Transverse colon (tissue), 4 donors: Measurements from ENCODE around the gene PIK3CD. TPM values are rescaled to one million over a fixed set of nuclear protein-coding genes. Genes with fewer than 3 reads are reported as not detected.

Experiments
- DNase-seq: peaks from one replicate; pipeline ENCODE4 v3.0.0-alpha.2; 2019
- H3K27ac ChIP-seq, 4 donors: fragments of 200-600 bp; sonication (generic); 2 replicates each; pipeline ENCODE4 v1.5.1; 2016 to 2018; ENCODE audit warnings: inconsistent platforms in 4 of 4
- H3K27me3 ChIP-seq: fragments of 200-600 bp; sonication (generic); 2 replicates; pipeline ENCODE4 v1.5.1; 2017; ENCODE audit warnings: inconsistent platforms
- H3K36me3 ChIP-seq, 4 donors: fragments of 200-600 bp; sonication (generic); 2 replicates each; pipeline ENCODE4 v1.5.1; 2017 to 2019; ENCODE audit warnings: inconsistent platforms in 4 of 4
- H3K4me1 ChIP-seq, 4 donors: fragments of 200-600 bp; sonication (generic); 2 replicates each; pipeline ENCODE4 v1.5.1; 2017 to 2020; ENCODE audit warnings: inconsistent platforms in 4 of 4
- H3K4me3 ChIP-seq, 4 donors: fragments of 200-600 bp; sonication (generic); 1 replicate in 1 of 4; 2 replicates in 3 of 4; pipeline versions ENCODE4 v1.5.1 to v1.6.1; 2017 to 2019; ENCODE audit warnings: inconsistent platforms in 4 of 4
- H3K9me3 ChIP-seq, 2 donors: fragments of 200-600 bp; sonication (generic); 2 replicates each; pipeline ENCODE4 v1.5.1; 2017 to 2019; ENCODE audit warnings: inconsistent platforms in 2 of 2
- CTCF ChIP-seq, 5 experiments: fragments of 200-600 bp in 3 of 5; fragments of 450-650 bp in 2 of 5; sonication (generic) in 3 of 5; IDR thresholded peaks; 1 replicate in 2 of 5; 2 replicates in 3 of 5; pipeline ENCODE4 v1.5.1; 2016 to 2017; ENCODE audit warnings: antibody characterized with exemption in 5 of 5, inconsistent platforms in 3 of 5, mild to moderate bottlenecking in 2 of 5, moderate library complexity in 1 of 5
- EP300 ChIP-seq: sonication (generic); formaldehyde crosslinking; IDR thresholded peaks from one replicate; pipeline ENCODE4 v1.6.1; 2017; ENCODE audit warnings: antibody characterized with exemption, low read depth
- POLR2A ChIP-seq: fragments of 450-650 bp; IDR thresholded peaks from one replicate; pipeline ENCODE4 v1.6.1; 2016; ENCODE audit warnings: antibody characterized with exemption, mild to moderate bottlenecking, moderate library complexity
- POLR2AphosphoS5 ChIP-seq, 3 donors: sonication (generic); formaldehyde crosslinking; IDR thresholded peaks; one replicate each; pipeline ENCODE4 v1.6.1; 2016; ENCODE audit warnings: antibody characterized with exemption in 3 of 3
- WGBS, 2 donors: methylation state at CpG; one replicate each; pipeline ENCODE4 v1.1.5; 2018; ENCODE audit warnings: low coverage in 1 of 2; 5-methylcytosine and 5-hydroxymethylcytosine counted together
- in situ Hi-C, 4 donors: fragments of 200-750 bp; cut with MboI; loops; one replicate each; pipeline versions ENCODE4 v1.15.0 to v1.15.1; 2017; ENCODE audit warnings: low sequenced_read_pairs in 3 of 4, low pct_ligation_motif_present in 1 of 4, low pct_unique_long_range_greater_than_20kb in 1 of 4
- intact Hi-C: fragments of 100-400 bp; cut with DNase I; formaldehyde crosslinking; loops from one replicate; pipeline ENCODE4 v1.15.1; 2023; ENCODE audit warnings: low total_unique reads
- total RNA-seq, 4 donors: library from RNA; depleted of rRNA; stranded (reverse); fragments of >200 nt; gene quantifications; one replicate each; pipeline ENCODE4 v1.1.0, GENCODE V29; 2016

PIK3CD gene
- total RNA-seq, 4 donors from 2014 or later, result 0.20 to 6.7 (median 4.1) TPM

GRCh38 chr1:9648171-9648570, 3.4 kb upstream of the PIK3CD start:
- intact Hi-C loops, result no loop called here
- H3K9me3 ChIP-seq, result no peaks in the 10 kb centered on the region
- H3K27me3 ChIP-seq, result peaks cover 35% of the 10 kb centered on the region
- no peaks in the 10 kb centered on the region for H3K36me3 ChIP-seq
- no peak for DNase-seq
- H3K27ac ChIP-seq, result no peak overlapping the region
- TF ChIP-seq POLR2AphosphoS5 (IDR thresholded peaks at IDR 0.05) (no peak), CTCF (IDR thresholded peaks at IDR 0.05) (no peak), POLR2A (no peak), EP300 (no peak)
- 57 to 68% methylated on average over 5 to 10 of the region's 10 CpGs for WGBS, 2 donors
- in situ Hi-C loops, result no loop called here
- peaks cover 0 to 28% (median 15%) of the 10 kb centered on the region in 4 donors for H3K4me1 ChIP-seq
- H3K4me3 ChIP-seq, result no peak overlapping the region

DNA sequence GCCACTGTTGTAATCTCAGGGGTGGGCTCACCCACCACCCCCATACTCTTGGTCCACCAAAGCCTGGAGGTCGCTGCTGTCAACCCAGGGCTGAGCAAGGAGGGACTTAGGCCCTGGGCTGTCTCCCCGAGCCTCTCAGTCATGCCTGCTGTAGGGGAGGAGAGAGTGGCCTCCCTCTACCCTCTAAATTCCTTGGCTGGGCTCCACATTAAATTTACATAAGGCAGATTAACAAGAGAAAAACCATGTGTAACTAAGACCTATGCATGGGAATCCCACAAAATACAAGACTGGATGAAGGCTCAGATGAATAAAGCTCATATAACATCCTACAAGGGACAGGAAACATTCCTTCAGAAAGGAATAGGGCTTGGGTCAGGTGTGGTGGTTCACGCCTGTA, 1.8 kb upstream of the PIK3CD start:
- intact Hi-C loops (no loop called here), in situ Hi-C loops (no loop called here)
- Histone ChIP-seq H3K9me3 (no peaks in the 10 kb centered on the region), H3K27ac (no peak overlapping the region), H3K4me1 (peaks cover 0 to 22% (median 15%) of the 10 kb centered on the region in 4 donors), H3K36me3 (no peaks in the 10 kb centered on the region), H3K27me3 (peaks cover 50% of the 10 kb centered on the region), H3K4me3 (no peak overlapping the region)
- TF ChIP-seq EP300, result no peak
- no peak for TF ChIP-seq POLR2AphosphoS5 (IDR thresholded peaks at IDR 0.05)
- TF ChIP-seq POLR2A, result no peak
- TF ChIP-seq CTCF (IDR thresholded peaks at IDR 0.05), result no peak
- no peak for DNase-seq
- WGBS, 2 donors, result 85 to 100% methylated on average over 2 to 3 of the region's 3 CpGs

- peaks cover 54% of the 10 kb centered on the region for H3K27me3 ChIP-seq
- H3K27ac ChIP-seq, result peak overlapping the region; percentile 69 to 79 (median 77)
- WGBS, 2 donors, result 12 to 22% methylated on average over 7 to 10 of the region's 10 CpGs
Measured at GRCh38 chr1:9651220-9651564, 339 bp upstream of the PIK3CD start.

More at GRCh38 chr1:9651220-9651564, 339 bp upstream of the PIK3CD start:
- Histone ChIP-seq H3K36me3 (no peaks in the 10 kb centered on the region), H3K4me1 (peaks cover 0 to 22% (median 15%) of the 10 kb centered on the region in 4 donors), H3K4me3 (peak overlapping the region in 3 of 4 donors; percentile 35 to 55 (median 47)), H3K9me3 (no peaks in the 10 kb centered on the region)
- TF ChIP-seq CTCF (IDR thresholded peaks at IDR 0.05) (no peak), POLR2A (no peak), POLR2AphosphoS5 (IDR thresholded peaks at IDR 0.05) (no peak), EP300 (no peak)
- no peak for DNase-seq
- in situ Hi-C loops (no loop called here), intact Hi-C loops (no loop called here)
